ENCODE data around the gene PPFIA4.

- TF ChIP-seq CTCF (IDR thresholded peaks at IDR 0.05; ENCODE audit: insufficient read depth, low read depth, low read length) = no peak
- TF ChIP-seq EZH2 (IDR thresholded peaks at IDR 0.05; ENCODE audit: insufficient read depth, low read length) = no peak
Observed at GRCh38 chr1:203122159-203122558, 95.9 kb downstream of the PPFIA4 start.
